PC-9 (cell line): ENCODE results near the gene SLC13A2.

ENCODE experiments used
- EZH2 ChIP-seq: fragments of 200-600 bp; sonication (generic); IDR thresholded peaks from 2 replicates; pipeline ENCODE4 v1.8.0; 2017; ENCODE audit warnings: antibody characterized with exemption, low read depth
- TF ChIP-seq, protein P1 (sequence below): fragments of 200-600 bp; sonication (generic); conservative IDR thresholded peaks from 2 replicates; pipeline ENCODE4 v1.6.1; 2017; ENCODE audit warnings: mixed run types, antibody characterized with exemption, mild to moderate bottlenecking, moderate library complexity

DNA sequence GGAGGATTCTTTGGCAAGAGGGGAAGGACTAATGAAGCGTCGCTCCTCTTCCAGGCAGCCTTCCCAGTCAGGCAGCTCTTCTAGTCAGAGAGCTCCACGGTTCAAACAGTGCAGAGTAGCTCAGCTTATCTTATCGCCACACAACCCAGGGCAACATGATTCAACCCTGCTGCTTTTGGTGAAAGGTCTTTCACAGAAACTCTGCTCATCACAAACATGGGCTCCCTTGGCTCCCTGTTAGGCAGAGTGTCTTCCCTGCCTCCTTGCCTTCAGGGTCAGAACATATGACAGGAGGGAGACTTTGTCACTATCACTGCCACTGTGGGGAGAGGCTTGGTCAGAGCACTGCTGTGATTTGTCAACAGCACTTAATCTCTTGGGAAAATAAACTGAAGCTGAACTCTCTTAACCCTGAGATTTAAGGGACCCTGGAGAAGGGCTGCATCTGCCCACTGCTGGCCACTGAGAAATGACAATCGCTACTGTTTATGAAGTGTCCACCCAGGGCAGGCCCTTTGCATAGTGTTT lies 6.9 kb upstream of the SLC13A2 start:
- TF ChIP-seq, protein P1, sequence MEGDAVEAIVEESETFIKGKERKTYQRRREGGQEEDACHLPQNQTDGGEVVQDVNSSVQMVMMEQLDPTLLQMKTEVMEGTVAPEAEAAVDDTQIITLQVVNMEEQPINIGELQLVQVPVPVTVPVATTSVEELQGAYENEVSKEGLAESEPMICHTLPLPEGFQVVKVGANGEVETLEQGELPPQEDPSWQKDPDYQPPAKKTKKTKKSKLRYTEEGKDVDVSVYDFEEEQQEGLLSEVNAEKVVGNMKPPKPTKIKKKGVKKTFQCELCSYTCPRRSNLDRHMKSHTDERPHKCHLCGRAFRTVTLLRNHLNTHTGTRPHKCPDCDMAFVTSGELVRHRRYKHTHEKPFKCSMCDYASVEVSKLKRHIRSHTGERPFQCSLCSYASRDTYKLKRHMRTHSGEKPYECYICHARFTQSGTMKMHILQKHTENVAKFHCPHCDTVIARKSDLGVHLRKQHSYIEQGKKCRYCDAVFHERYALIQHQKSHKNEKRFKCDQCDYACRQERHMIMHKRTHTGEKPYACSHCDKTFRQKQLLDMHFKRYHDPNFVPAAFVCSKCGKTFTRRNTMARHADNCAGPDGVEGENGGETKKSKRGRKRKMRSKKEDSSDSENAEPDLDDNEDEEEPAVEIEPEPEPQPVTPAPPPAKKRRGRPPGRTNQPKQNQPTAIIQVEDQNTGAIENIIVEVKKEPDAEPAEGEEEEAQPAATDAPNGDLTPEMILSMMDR: no peak
- no peak for TF ChIP-seq EZH2
